Measurements from ENCODE around the gene KIR3DL2. TPM values are rescaled to one million over a fixed set of nuclear protein-coding genes. Genes with fewer than 3 reads are reported as not detected.
"Not testable (repeated sequence)": the region's sequence is repeated elsewhere in the genome, so short reads cannot be mapped to it uniquely, and the experiment has no call there.

Gene KIR3DL2
- total RNA-seq (2021) = not detected in 2 replicates
- Bru-seq, nascent RNA = not detected
- BruChase-seq, experiment 1, labeled RNA remaining after a 2-hour chase = not detected
- BruChase-seq, experiment 2, labeled RNA remaining after a 6-hour chase = not detected
- long read RNA-seq = 0 reads

DNA sequence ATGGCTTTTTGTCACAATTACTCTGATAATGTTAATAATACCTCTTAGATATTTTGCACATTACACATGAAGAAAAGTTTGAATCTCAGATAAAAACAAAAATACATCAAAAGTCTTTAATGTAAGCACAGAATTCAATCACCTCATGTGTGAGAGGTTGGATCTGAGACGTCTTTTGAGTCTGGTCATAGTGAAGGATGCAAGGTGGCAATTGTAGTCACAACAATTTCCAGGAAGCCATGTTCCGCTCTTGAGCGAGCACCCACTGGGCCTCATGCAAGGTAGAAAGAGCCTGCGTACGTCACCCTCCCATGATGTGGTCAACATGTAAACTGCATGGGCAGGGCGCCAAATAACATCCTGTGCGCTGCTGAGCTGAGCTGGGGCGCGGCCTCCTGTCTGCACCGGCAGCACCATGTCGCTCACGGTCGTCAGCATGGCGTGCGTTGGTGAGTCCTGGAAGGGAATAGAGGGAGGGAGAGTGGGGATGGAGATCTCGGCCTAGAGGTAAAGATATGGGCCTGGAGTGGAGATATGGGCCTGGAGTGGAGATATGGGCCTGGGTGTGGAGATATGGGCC lies at the start of gene KIR3DL2:
Gene KIR3DL2, plus strand, starts transcription at position 383 of the 580 bp plus-strand sequence. Its CDS starts 33 bp downstream, at position 416.
- H3K27ac ChIP-seq (ENCODE audit: low read depth, low read length, poor library complexity, severe bottlenecking) = not testable (repeated sequence)

DNA sequence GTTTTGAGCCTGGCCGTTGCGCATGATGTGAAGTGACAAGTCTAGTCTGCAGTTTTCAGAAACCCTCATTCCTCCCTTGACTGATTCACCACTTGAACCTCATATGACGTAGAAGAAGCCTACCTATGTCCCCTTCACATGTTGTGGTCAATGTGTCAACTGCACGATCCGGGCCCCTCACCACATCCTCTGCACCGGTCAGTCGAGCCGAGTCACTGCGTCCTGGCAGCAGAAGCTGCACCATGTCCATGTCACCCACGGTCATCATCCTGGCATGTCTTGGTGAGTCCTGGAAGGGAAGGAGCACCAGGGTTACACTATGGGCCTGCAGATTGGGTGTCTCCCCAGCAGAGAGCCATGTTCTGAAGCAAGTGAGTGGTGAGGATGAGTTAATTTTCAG lies 46.8 kb upstream of the KIR3DL2 start, which contains the start of gene KIR2DL4:
Gene KIR2DL4, plus strand, starts transcription at position 201 of the 400 bp plus-strand sequence. Its CDS starts 42 bp downstream, at position 243.
- no peaks in the 10 kb centered on the region for H3K9me3 ChIP-seq (ENCODE audit: low read depth, low read length, poor library complexity, severe bottlenecking)

More for the DNA sequence above, at the start of gene KIR3DL2:
- BruUV-seq (replicated peaks); H3K4me1 ChIP-seq (ENCODE audit: insufficient read depth, low read length, poor library complexity, severe bottlenecking); CTCF ChIA-PET; intact Hi-C loops (cut with micrococcal nuclease; ENCODE audit: unreplicated experiment); DNase-seq (ENCODE audit: low spot score); H3K36me3 ChIP-seq (ENCODE audit: insufficient read depth, low read length, poor library complexity, severe bottlenecking); H3K9me3 ChIP-seq (ENCODE audit: low read depth, low read length, poor library complexity, severe bottlenecking); H3K4me3 ChIP-seq (ENCODE audit: low read depth, low read length, poor library complexity, severe bottlenecking); POLR2A ChIA-PET (ENCODE audit: low non-redundant PET): not testable (repeated sequence)
- peaks cover 15% of the 10 kb centered on the region for H3K27me3 ChIP-seq (replicated peaks; ENCODE audit: insufficient read depth, low read depth, low read length, poor library complexity)

DNA sequence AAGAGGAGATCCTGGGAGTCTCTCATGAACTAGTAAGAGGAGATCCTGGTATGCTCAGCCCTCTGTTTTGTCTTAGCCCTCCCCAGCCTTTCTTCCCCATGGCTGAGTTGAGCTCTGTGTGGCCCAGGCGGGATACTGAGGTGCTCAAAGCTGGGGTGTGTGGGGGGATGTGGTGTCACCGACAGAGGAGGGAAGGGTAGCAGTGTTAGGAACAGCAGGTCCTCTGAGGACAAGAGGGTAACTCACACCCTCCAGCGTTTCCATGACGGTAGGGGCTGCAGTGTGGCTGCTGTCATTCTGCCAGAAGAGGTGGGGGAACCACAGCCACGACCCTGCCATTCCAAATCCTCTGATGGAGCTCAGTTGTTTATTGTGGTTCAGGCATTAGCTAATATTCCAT lies 46.1 kb upstream of the KIR3DL2 start:
- no peak overlapping the region for H3K4me3 ChIP-seq (ENCODE audit: low read depth, low read length, poor library complexity, severe bottlenecking)
- H3K9me3 ChIP-seq (ENCODE audit: low read depth, low read length, poor library complexity, severe bottlenecking) = no peaks in the 10 kb centered on the region
- no peak overlapping the region for H3K27ac ChIP-seq (ENCODE audit: low read depth, low read length, poor library complexity, severe bottlenecking)
- no peaks in the 10 kb centered on the region for H3K36me3 ChIP-seq (ENCODE audit: insufficient read depth, low read length, poor library complexity, severe bottlenecking)
- ChIA-PET CTCF (no interaction called here), POLR2A (ENCODE audit: low non-redundant PET) (no interaction called here)
- no peak for DNase-seq (ENCODE audit: low spot score)
- no TSS peak for BruUV-seq (replicated peaks)
- H3K27me3 ChIP-seq (replicated peaks; ENCODE audit: insufficient read depth, low read depth, low read length, poor library complexity) = no peaks in the 10 kb centered on the region
- H3K4me1 ChIP-seq (ENCODE audit: insufficient read depth, low read length, poor library complexity, severe bottlenecking) = no peaks in the 10 kb centered on the region
- TF ChIP-seq, protein P1, sequence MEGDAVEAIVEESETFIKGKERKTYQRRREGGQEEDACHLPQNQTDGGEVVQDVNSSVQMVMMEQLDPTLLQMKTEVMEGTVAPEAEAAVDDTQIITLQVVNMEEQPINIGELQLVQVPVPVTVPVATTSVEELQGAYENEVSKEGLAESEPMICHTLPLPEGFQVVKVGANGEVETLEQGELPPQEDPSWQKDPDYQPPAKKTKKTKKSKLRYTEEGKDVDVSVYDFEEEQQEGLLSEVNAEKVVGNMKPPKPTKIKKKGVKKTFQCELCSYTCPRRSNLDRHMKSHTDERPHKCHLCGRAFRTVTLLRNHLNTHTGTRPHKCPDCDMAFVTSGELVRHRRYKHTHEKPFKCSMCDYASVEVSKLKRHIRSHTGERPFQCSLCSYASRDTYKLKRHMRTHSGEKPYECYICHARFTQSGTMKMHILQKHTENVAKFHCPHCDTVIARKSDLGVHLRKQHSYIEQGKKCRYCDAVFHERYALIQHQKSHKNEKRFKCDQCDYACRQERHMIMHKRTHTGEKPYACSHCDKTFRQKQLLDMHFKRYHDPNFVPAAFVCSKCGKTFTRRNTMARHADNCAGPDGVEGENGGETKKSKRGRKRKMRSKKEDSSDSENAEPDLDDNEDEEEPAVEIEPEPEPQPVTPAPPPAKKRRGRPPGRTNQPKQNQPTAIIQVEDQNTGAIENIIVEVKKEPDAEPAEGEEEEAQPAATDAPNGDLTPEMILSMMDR (conservative IDR thresholded peaks at IDR 0.05; ENCODE audit: low read depth, low read length) = no peak
- no peak for TF ChIP-seq EZH2 (IDR thresholded peaks at IDR 0.05; ENCODE audit: borderline replicate concordance, low read depth, low read length, poor library complexity, severe bottlenecking)
- intact Hi-C loops (cut with micrococcal nuclease; ENCODE audit: unreplicated experiment) = no loop called here

More for the DNA sequence above, 46.8 kb upstream of the KIR3DL2 start, which contains the start of gene KIR2DL4:
- BruUV-seq (replicated peaks) = no TSS peak
- intact Hi-C loops (cut with micrococcal nuclease; ENCODE audit: unreplicated experiment) = no loop called here
- Histone ChIP-seq H3K4me3 (ENCODE audit: low read depth, low read length, poor library complexity, severe bottlenecking) (no peak within 1 kb of the TSS), H3K36me3 (ENCODE audit: insufficient read depth, low read length, poor library complexity, severe bottlenecking) (no peaks in the 10 kb centered on the region), H3K27me3 (replicated peaks; ENCODE audit: insufficient read depth, low read depth, low read length, poor library complexity) (peaks cover 4% of the 10 kb centered on the region), H3K4me1 (ENCODE audit: insufficient read depth, low read length, poor library complexity, severe bottlenecking) (no peaks in the 10 kb centered on the region), H3K27ac (ENCODE audit: low read depth, low read length, poor library complexity, severe bottlenecking) (no peak within 1 kb of the TSS)
- TF ChIP-seq, protein P1 (conservative IDR thresholded peaks at IDR 0.05; ENCODE audit: low read depth, low read length) = no peak
- no peak for TF ChIP-seq EZH2 (IDR thresholded peaks at IDR 0.05; ENCODE audit: borderline replicate concordance, low read depth, low read length, poor library complexity, severe bottlenecking)
- DNase-seq (ENCODE audit: low spot score) = no peak
- POLR2A ChIA-PET (ENCODE audit: low non-redundant PET) = no interaction called here
- CTCF ChIA-PET = no interaction called here

DNA sequence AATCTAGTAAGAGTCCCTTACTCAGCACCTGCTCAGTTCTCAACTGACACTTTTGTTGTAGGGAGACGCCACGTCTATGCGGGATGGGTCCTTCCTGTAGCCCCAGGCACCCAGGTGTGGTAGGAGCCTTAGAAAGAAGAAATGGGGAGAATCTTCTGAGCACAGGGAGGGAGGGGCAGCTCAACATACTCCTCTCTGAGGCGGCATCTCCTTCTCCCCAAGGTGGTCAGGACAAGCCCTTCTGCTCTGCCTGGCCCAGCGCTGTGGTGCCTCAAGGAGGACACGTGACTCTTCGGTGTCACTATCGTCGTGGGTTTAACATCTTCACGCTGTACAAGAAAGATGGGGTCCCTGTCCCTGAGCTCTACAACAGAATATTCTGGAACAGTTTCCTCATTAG lies 45.7 kb upstream of the KIR3DL2 start:
- BruUV-seq (replicated peaks) = no TSS peak
- no peak for DNase-seq (ENCODE audit: low spot score)
- intact Hi-C loops (cut with micrococcal nuclease; ENCODE audit: unreplicated experiment) = no loop called here
- ChIA-PET POLR2A (ENCODE audit: low non-redundant PET) (no interaction called here), CTCF (no interaction called here)
- no peak overlapping the region for H3K27ac ChIP-seq (ENCODE audit: low read depth, low read length, poor library complexity, severe bottlenecking)
- no peak overlapping the region for H3K4me3 ChIP-seq (ENCODE audit: low read depth, low read length, poor library complexity, severe bottlenecking)
- no peak for TF ChIP-seq EZH2 (IDR thresholded peaks at IDR 0.05; ENCODE audit: borderline replicate concordance, low read depth, low read length, poor library complexity, severe bottlenecking)
- TF ChIP-seq, protein P1 (conservative IDR thresholded peaks at IDR 0.05; ENCODE audit: low read depth, low read length) = no peak
- no peaks in the 10 kb centered on the region for H3K9me3 ChIP-seq (ENCODE audit: low read depth, low read length, poor library complexity, severe bottlenecking)
- no peaks in the 10 kb centered on the region for H3K4me1 ChIP-seq (ENCODE audit: insufficient read depth, low read length, poor library complexity, severe bottlenecking)
- H3K36me3 ChIP-seq (ENCODE audit: insufficient read depth, low read length, poor library complexity, severe bottlenecking) = no peaks in the 10 kb centered on the region
- no peaks in the 10 kb centered on the region for H3K27me3 ChIP-seq (replicated peaks; ENCODE audit: insufficient read depth, low read depth, low read length, poor library complexity)

Measured in A673 (cell line).